ENCODE measurements around the gene PYGO2. TPM values are rescaled to one million over a fixed set of nuclear protein-coding genes. Genes with fewer than 3 reads are reported as not detected.
"Not testable (repeated sequence)": the region's sequence is repeated elsewhere in the genome, so short reads cannot be mapped to it uniquely, and the experiment has no call there.

PYGO2 gene
- total RNA-seq, 1 donor from 2014 or later, result 48.7 TPM

DNA sequence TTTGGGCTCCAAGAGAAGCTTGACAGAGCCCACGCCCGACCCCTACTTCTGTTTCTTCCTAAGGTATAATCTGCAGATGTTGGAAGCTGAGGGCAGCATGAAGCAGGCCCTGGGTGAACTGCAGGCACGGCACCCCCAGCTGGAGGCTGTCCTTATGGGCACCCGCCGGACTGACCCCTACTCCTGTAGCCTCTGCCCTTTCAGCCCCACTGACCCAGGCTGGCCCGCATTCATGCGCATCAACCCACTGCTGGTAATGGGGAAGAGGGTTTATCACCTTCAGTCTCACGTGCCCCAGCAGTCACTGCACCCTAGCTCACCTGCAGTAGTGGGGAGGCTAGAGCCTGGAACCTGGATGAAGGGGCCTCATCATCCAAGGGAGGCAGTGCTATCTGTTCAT is 28.7 kb upstream of the PYGO2 start:
- H3K9me3 ChIP-seq, result no peaks in the 10 kb centered on the region
- no peak for TF ChIP-seq CTCF (IDR thresholded peaks at IDR 0.05)
- intact Hi-C loops (cut with DNase I), result no loop called here
- no peaks in the 10 kb centered on the region for H3K27me3 ChIP-seq
- DNase-seq (ENCODE audit: low spot score in 2 of 2), result no peak
- H3K27ac ChIP-seq, result no peak overlapping the region
- no peak overlapping the region for H3K4me3 ChIP-seq
- H3K4me1 ChIP-seq, result no peaks in the 10 kb centered on the region
- H3K36me3 ChIP-seq, result peaks cover 26 to 36% of the 10 kb centered on the region in 2 donors

GRCh38 chr1:154989195-154989860 is 27.7 kb upstream of the PYGO2 start:
- Histone ChIP-seq H3K4me1 (no peaks in the 10 kb centered on the region), H3K27ac (no peak overlapping the region), H3K36me3 (peaks cover 26 to 36% of the 10 kb centered on the region in 2 donors), H3K4me3 (no peak overlapping the region), H3K27me3 (no peaks in the 10 kb centered on the region), H3K9me3 (no peaks in the 10 kb centered on the region)
- no peak for DNase-seq (ENCODE audit: low spot score in 2 of 2)
- intact Hi-C loops (cut with DNase I), result no loop called here
- no peak for TF ChIP-seq CTCF (IDR thresholded peaks at IDR 0.05)

GRCh38 chr1:154988058-154988954 is 26.7 kb upstream of the PYGO2 start:
- no peak for DNase-seq (ENCODE audit: low spot score in 2 of 2)
- peaks cover 4 to 6% of the 10 kb centered on the region in 2 donors for H3K4me1 ChIP-seq
- no peak overlapping the region for H3K27ac ChIP-seq
- H3K4me3 ChIP-seq, result no peak overlapping the region
- no peak for TF ChIP-seq CTCF (IDR thresholded peaks at IDR 0.05)
- no peaks in the 10 kb centered on the region for H3K9me3 ChIP-seq
- peaks cover 26 to 36% of the 10 kb centered on the region in 2 donors for H3K36me3 ChIP-seq
- intact Hi-C loops (cut with DNase I), result no loop called here
- H3K27me3 ChIP-seq, result no peaks in the 10 kb centered on the region

GRCh38 chr1:154987326-154987725 is 25.7 kb upstream of the PYGO2 start:
- H3K36me3 ChIP-seq, result peaks cover 26 to 36% of the 10 kb centered on the region in 2 donors
- peaks cover 6 to 10% of the 10 kb centered on the region in 2 donors for H3K4me1 ChIP-seq
- DNase-seq (ENCODE audit: low spot score in 2 of 2), result no peak
- TF ChIP-seq CTCF (IDR thresholded peaks at IDR 0.05), result no peak
- H3K27ac ChIP-seq, result no peak overlapping the region
- no peak overlapping the region for H3K4me3 ChIP-seq
- no peaks in the 10 kb centered on the region for H3K27me3 ChIP-seq
- intact Hi-C loops (cut with DNase I), result no loop called here
- H3K9me3 ChIP-seq, result no peaks in the 10 kb centered on the region

- H3K36me3 ChIP-seq, result peaks cover 26 to 36% of the 10 kb centered on the region in 2 donors
- H3K27ac ChIP-seq; DNase-seq (ENCODE audit: low spot score in 2 of 2); H3K4me3 ChIP-seq; H3K27me3 ChIP-seq; intact Hi-C loops (cut with DNase I); H3K9me3 ChIP-seq: not testable (repeated sequence)
- H3K4me1 ChIP-seq, result peaks cover 7 to 10% of the 10 kb centered on the region in 2 donors
Measured at GRCh38 chr1:154986736-154987135, 25.2 kb upstream of the PYGO2 start.

Data from ascending aorta (tissue), 2 donors.